HG03520 (cell line): ENCODE results near the gene G6PD.
"Not testable (repeated sequence)": the region's sequence is repeated elsewhere in the genome, so short reads cannot be mapped to it uniquely, and the experiment has no call there.

Source experiments
- ATAC-seq: cut with Tn5 transposase; IDR thresholded peaks from one replicate; pipeline ENCODE4 v1.9.1; 2021; ENCODE audit warnings: mild to moderate bottlenecking, moderate library complexity; ENCODE audit not compliant: unreplicated experiment

The G6PD gene

DNA sequence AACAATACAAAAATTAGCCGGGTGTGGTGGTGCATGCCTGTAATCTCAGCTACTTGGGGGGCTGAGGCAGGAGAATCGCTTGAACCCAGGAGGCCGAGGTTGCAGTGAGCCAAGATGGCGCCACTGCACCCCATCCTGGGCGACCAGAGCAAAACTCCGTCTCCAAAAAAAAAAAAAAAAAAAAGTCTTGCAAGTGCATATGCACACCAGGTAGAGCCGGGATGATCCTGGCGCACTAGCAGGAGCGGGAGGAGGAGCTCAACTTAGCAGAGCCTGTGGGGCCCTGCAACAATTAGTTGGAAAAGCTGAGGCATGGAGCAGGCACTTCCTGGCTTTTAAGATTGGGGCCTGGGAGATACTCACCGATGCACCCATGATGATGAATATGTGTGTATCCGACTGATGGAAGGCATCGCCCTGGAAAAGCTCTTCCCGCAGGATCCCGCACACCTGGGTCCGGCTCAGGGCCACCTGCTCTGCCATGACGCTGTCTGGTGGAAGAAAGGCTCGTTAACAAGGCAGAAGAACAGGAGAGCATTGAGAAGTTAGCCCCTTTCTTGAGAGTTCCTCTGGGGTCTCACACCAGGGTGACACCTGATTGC is 872 bp downstream of the G6PD start:
- ATAC-seq, result no peak

- no peak for ATAC-seq
Measured at GRCh38 chrX:154542723-154543424, 3.8 kb downstream of the G6PD start.

- ATAC-seq, result no peak
Measured at GRCh38 chrX:154541896-154542722, 4.5 kb downstream of the G6PD start.

DNA sequence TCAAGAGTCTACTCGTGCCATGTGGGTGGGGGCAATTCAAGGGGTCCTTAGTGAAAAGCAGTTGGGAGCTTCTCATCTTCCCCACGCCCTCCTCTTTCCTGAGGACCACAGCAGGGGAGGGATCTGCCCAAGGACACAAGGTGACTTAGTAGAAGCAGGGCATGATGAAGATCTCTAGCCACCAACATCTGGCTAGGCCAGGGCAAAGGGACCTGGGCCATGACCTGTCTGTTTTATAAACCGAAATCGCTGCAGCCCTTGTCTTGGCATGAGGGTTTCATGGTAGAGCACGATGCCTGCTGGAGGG is 5.1 kb downstream of the G6PD start:
- no peak for ATAC-seq

GRCh38 chrX:154540897-154541535 is 5.6 kb downstream of the G6PD start:
- ATAC-seq, result no peak

DNA sequence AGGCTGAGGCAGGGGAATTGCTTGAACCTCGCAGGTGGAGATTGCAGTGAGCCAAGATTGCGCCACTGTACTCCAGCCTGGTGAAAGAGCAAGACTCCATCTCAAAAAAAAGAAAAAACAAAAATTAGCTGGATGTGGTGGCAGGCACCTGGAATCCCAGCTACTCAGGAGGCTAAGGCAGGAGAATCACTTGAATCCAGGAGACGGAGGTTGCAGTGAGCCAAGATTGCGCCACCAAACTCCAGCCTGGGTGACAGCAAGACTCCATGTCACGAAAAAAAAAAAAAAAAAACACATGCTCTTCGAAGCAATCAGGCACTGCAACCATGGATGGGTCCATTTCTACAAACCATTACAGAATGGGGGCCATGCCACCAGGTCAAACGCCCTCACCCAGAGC is 6.3 kb downstream of the G6PD start:
- not testable (repeated sequence) for ATAC-seq

GRCh38 chrX:154539077-154539476 is 7.6 kb downstream of the G6PD start:
- no peak for ATAC-seq

DNA sequence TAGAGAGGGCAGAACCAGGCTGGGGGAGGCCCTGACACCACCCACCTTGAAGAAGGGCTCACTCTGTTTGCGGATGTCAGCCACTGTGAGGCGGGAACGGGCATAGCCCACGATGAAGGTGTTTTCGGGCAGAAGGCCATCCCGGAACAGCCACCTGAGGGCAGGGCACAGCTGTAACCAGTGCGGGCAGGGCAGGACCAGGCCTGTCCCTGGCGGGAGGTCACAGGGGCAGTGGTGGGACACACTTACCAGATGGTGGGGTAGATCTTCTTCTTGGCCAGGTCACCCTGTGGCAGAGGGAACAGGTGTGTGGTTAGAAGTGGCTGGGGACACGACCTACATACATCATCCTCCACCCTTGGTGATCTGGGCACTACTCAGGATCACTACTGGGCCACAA is 10.8 kb downstream of the G6PD start:
- ATAC-seq, result no peak

GRCh38 chrX:154534526-154535322 is 11.9 kb downstream of the G6PD start:
- ATAC-seq, result peak; percentile 88

DNA sequence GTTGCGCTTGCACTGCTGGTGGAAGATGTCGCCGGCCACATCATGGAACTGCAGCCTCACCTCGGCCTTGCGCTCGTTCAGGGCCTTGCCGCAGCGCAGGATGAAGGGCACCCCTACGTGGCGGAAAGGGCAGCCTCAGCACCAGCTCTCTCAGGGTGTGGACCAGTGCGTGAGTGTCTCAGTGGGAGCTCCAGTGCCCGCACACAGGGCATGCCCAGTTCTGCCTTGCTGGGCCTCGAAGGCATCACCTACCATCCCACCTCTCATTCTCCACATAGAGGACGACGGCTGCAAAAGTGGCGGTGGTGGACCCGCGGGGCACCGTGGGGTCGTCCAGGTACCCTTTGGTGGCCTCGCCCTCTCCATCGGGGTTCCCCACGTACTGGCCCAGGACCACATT is 14.0 kb downstream of the G6PD start:
- ATAC-seq, result no peak

- ATAC-seq, result no peak
Measured at GRCh38 chrX:154531626-154532025, 15.0 kb downstream of the G6PD start.

DNA sequence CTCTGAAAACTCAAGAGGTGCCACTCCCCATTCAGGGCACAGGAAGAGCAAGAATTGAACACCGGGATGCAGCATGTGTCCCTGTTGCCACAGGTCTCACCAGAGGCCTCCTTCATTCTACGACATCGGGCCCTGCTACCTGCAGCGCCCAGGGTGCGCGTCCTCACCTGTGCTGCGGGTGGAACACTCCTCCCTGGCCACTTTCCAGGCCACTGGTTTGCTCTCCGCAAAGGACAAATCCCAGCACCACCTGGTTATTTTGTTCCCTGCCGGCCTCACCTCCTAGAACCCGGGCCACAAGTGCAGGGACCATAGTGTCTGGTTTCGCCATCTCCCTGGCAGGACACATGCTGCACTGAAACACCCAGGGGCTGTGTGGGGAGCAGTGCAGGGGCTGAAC is 16.4 kb downstream of the G6PD start:
- ATAC-seq, result no peak

- ATAC-seq, result no peak
Measured at GRCh38 chrX:154529206-154529612, 17.4 kb downstream of the G6PD start.

DNA sequence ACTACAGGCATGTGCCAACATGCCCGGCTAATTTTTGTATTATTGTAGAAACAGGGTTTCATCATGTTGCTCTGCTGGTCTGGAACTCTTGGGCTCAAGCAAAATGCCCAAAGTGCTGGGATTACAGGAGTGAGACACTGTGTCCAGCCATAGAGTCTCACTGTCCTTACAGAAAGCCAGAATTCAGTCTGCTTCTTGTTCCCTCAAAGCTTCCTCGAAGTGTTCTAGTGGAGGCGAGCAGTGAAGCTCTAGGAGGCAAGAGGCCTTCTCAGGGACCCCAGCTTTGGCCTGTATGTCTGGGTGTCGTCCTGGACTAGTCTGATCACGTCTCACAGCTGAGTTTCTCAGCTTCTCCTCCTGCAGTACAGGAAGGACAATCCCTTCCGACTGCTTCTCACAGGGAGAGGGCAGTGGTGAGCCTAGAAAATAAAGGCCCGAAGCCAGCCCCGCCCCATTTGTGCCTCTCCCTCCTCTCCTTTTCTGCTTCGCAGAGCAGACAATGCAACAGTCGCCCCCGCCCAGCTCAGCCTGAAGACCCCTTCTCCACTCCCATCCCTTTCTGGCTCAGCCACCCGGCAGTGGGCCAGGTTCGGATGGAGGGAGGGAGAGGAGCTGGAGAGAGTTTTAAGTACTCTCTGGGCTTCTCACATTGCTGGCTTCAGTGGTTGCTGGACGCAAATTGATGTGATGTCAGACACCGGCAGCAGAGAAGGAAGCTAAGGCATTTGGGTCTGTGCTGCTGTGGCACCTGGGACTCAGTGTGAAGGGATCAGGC is 19.6 kb downstream of the G6PD start:
- peak; percentile 60 for ATAC-seq

- ATAC-seq, result no peak
Measured at GRCh38 chrX:154525606-154526490, 20.8 kb downstream of the G6PD start.

DNA sequence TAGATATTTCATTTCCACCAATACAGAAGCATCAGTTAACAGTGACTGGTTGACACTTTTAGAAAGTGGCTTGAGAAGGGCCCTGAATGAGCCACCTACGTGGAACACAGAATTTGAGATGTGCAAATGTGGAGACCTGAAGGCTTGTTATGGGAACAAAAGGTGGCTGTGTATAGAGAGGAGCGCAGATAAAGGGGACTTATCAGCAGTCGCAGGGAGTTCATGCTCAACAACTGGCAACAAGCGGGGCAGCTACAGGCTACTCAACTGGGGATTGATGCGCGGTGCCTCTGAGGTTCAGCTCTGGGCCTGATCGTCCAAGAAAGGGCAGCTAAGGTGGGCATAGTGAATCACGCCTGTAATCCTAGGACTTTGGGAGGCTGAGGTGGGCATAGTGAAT is 27.3 kb downstream of the G6PD start:
- ATAC-seq, result no peak

DNA sequence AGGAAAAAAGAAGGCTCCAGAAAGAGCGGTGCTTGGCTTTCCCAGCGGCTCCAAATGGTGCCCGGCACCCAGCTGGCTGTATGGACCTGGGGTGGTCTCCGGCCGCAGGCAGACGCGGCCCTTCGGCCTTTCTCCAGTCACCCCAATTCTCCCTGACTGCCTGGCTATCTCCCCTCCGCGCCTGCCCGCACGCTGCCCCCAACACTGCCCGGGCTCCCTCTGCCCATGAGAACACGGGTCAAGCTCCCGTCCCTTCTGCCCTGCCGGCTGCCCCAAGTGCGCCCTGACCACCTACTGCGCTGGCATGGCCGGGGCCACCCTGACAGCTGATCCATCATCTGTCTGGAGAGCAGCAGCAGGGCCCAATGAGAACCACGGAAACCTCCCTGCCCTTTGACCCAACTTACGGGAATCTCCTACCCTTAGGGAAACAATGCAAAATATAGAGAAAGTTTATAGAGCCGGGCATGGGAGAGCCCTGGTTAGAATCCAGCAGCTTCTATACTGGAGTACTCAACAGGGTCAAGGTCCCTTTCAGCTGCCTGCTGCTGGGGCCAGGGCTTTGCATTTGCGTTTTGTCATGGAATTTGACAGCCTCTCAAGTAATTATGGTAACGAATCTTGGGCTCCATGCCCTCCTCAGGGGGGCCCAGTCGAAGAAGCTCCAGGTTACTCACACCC is 29.4 kb downstream of the G6PD start:
- ATAC-seq, result no peak

DNA sequence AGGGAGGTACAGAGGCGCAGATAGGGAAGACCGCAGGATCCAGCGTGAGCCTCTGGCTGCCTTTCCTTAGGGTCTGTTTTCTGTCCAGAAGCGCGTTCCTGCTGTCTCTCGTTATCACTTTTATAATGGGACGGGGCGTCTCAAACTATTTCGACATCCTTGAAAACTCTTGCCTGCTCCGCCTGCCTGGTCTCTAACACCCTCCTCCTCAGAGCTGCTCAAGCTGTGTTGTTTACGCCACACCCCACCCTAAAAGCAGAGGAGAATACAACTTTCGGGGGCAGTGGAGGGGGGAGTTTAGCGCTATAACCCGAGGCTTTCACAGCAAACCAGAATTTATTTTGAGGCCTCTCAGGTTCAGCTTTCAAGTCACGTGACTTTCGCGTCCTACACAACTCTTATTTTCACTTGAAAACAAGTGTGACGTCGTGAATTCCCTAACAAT is 30.0 kb downstream of the G6PD start:
- no peak for ATAC-seq
